ENCODE data around the gene EVPLL. TPM values are rescaled to one million over a fixed set of nuclear protein-coding genes. Genes with fewer than 3 reads are reported as not detected.

The EVPLL gene
- total RNA-seq, 1 experiment from 2014 or later, result 0.61 TPM

DNA sequence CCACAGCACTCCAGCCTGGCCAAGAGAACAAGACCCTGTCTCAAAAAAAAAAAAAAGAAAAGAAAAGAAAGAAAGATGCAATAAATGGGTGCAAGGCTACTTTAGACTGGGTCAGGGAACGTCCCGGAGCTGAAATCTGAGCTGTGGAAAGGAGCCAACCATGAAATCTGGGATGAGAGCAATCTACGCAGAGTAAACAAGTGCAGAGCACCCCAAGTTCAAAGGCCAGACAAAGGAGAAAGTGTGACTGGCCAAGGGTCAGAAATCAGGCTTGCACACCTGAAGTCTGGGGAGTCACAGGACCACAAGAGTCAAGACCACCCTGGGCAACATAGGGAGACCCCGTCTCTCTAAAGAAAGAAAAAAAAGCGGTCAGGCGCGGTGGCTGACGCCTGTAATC lies 17.1 kb upstream of the EVPLL start:
- Histone ChIP-seq H2BK120ac (ENCODE audit: low read depth, low read length, poor library complexity, severe bottlenecking) (no peak overlapping the region), H3K4ac (ENCODE audit: low read depth, low read length) (no peak overlapping the region), H3K56ac (ENCODE audit: insufficient read length, low read depth, low read length) (no peak overlapping the region), H3K27ac (ENCODE audit: insufficient read length, low read depth, low read length) (no peak overlapping the region), H3K23ac (ENCODE audit: insufficient read length, low read depth, low read length) (no peak overlapping the region), H3K14ac (ENCODE audit: insufficient read depth, low read length) (no peak overlapping the region), H3T11ph (ENCODE audit: low read length) (no peak overlapping the region), H3K23me2 (ENCODE audit: insufficient read length, low read depth, low read length, poor library complexity, severe bottlenecking) (peaks cover 3% of the 10 kb centered on the region), H3K79me2 (ENCODE audit: insufficient read depth, low read length) (peaks cover 4% of the 10 kb centered on the region; the same call in 1 of the 2 replicates), H2BK20ac (ENCODE audit: low read depth, low read length, poor library complexity, severe bottlenecking) (no peak overlapping the region), H3K9me3 (ENCODE audit: control insufficient read depth, low read depth, low read length) (no peaks in the 10 kb centered on the region), H3K4me2 (ENCODE audit: insufficient read depth, insufficient read length, low read length) (no peak overlapping the region), H4K8ac (replicated peaks; ENCODE audit: insufficient read length, low read depth, low read length) (no peak overlapping the region), H4K20me1 (ENCODE audit: control insufficient read depth, insufficient read depth, insufficient read length) (no peaks in the 10 kb centered on the region), H2AK5ac (ENCODE audit: insufficient read length, low read length) (no peak overlapping the region), H2BK12ac (ENCODE audit: insufficient read length, low read depth, low read length) (no peak overlapping the region), H2BK15ac (ENCODE audit: low read depth, low read length) (no peak overlapping the region), H3K79me1 (ENCODE audit: insufficient read depth, low read depth, low read length, poor library complexity, severe bottlenecking) (peaks cover 3% of the 10 kb centered on the region), H3K4me1 (ENCODE audit: insufficient read depth, low read length) (no peaks in the 10 kb centered on the region), H3K18ac (ENCODE audit: insufficient read length, low read depth, low read length) (no peak overlapping the region), H3K27me3 (ENCODE audit: insufficient read depth, low read length) (no peaks in the 10 kb centered on the region), H3K9ac (ENCODE audit: extremely low read depth, insufficient read length, low read length) (no peak overlapping the region), H4K5ac (ENCODE audit: insufficient read length, low read depth, low read length) (no peak overlapping the region), H2AFZ (ENCODE audit: low read length) (no peak overlapping the region), H4K91ac (ENCODE audit: insufficient read length, low read depth, low read length) (no peak overlapping the region), H2BK5ac (ENCODE audit: insufficient read length, low read length) (no peak overlapping the region)
- H3K27me3 Mint-ChIP-seq (ENCODE audit: low read depth), result no peaks in the 10 kb centered on the region
- peak overlapping the region in 1 of 3 experiments; percentile 35; a peak in 1 of 7 replicates for H3K27ac Mint-ChIP-seq
- TF ChIP-seq CTCF (conservative IDR thresholded peaks at IDR 0.05), result no peak
- H3K36me3 Mint-ChIP-seq (ENCODE audit: insufficient read depth in 1 of 3, low read depth in 3 of 3), result peaks cover 7 to 37% (median 28%) of the 10 kb centered on the region in 3 experiments; a peak in 6 of 7 replicates
- no peak for DNase-seq
- no CpG with 5 or more reads among the region's 8 CpGs for WGBS (ENCODE audit: extremely low coverage, insufficient read length, low lambda C conversion rate)
- no peaks in the 10 kb centered on the region for H3K9me3 Mint-ChIP-seq
- peak overlapping the region in 1 of 2 experiments; percentile 33; a peak in 1 of 5 replicates for H3K4me3 Mint-ChIP-seq
- peaks cover 11 to 12% of the 10 kb centered on the region in 2 experiments for H3K4me1 Mint-ChIP-seq

Measured in H9 (cell line).